SH-SY5Y (cell line): ENCODE measurements around the gene C5.

Source experiments
- GATA2 ChIP-seq: IDR thresholded peaks from 2 replicates; pipeline ENCODE4 v1.6.1; 2011; ENCODE audit warnings: mild to moderate bottlenecking, low read depth, low read length
- GATA3 ChIP-seq: IDR thresholded peaks from 2 replicates; pipeline ENCODE4 v1.6.1; 2011; ENCODE audit warnings: low read depth, mild to moderate bottlenecking, low read length, moderate library complexity

- TF ChIP-seq GATA2: no peak
- no peak for TF ChIP-seq GATA3
These were observed 116.6 kb downstream of the C5 start for GRCh38 chr9:120933310-120934055.
